Mucosa of descending colon (tissue), 3 donors: ENCODE measurements around the gene MEGF11. TPM values are rescaled to one million over a fixed set of nuclear protein-coding genes. Genes with fewer than 3 reads are reported as not detected.

Source experiments
- ATAC-seq: fragments of 200-7000 bp; cut with Tn5 transposase; one replicate; pipeline ENCODE4 v1.9.1; 2020; ENCODE audit warnings: mild to moderate bottlenecking, moderate library complexity
- DNase-seq, 3 donors: peaks; one replicate each; pipeline ENCODE4 v3.0.0-alpha.2; 2020
- H3K36me3 ChIP-seq: fragments of 200-600 bp; one replicate; pipeline ENCODE4 v1.8.0; 2021; ENCODE audit warnings: low read depth, mild to moderate bottlenecking
- H3K4me1 ChIP-seq: fragments of 200-600 bp; one replicate; pipeline ENCODE4 v1.8.0; 2021; ENCODE audit warnings: low read depth, mild to moderate bottlenecking
- H3K4me3 ChIP-seq: fragments of 200-600 bp; one replicate; pipeline ENCODE4 v1.8.0; 2021; ENCODE audit warnings: mild to moderate bottlenecking
- H3K9me3 ChIP-seq: fragments of 200-600 bp; one replicate; pipeline ENCODE4 v1.8.0; 2021; ENCODE audit warnings: mild to moderate bottlenecking
- CTCF ChIP-seq: fragments of 200-600 bp; IDR thresholded peaks from one replicate; pipeline ENCODE4 v1.8.0; 2022; ENCODE audit warnings: antibody characterized with exemption, mild to moderate bottlenecking
- intact Hi-C, 2 donors: fragments of 100-400 bp; cut with DNase I in 1 of 2; cut with micrococcal nuclease in 1 of 2; formaldehyde crosslinking; loops; one replicate each; pipeline versions ENCODE4 v1.11.0 to v1.11.1; 2022; cut with DNase I, micrococcal nuclease
- total RNA-seq, 3 donors: library from RNA; stranded (reverse); fragmentation: NEBNext Ultra II Directional in 2 of 3; extraction: Animal tissue kit (Norgen Biotek cat#: 25700) in 2 of 3; gene quantifications; one replicate each; pipeline versions ENCODE4 v1.2.1 to v1.2.4, GENCODE V29; 2021 to 2023
- donor health status: DM: no; HTN: no; CAD: no; lungs with moderate emphysema.
- donor health status: DM: no; HTN: no; CAD: no.
- donor health status: DM: no; HTN: yes; CAD: no.

MEGF11 gene
- total RNA-seq, 3 donors from 2014 or later, result 0.12 to 0.29 (median 0.19) TPM

- TF ChIP-seq CTCF, result no peak
- Histone ChIP-seq H3K4me1 (peaks cover 26% of the 10 kb centered on the region), H3K9me3 (no peaks in the 10 kb centered on the region), H3K4me3 (no peak overlapping the region), H3K36me3 (no peaks in the 10 kb centered on the region)
- intact Hi-C loops, result no loop called here
- ATAC-seq (no peak), DNase-seq (no peak)
These were observed 770 bp upstream of the MEGF11 start for GRCh38 chr15:66254089-66254950.

GRCh38 chr15:66252685-66253417, 699 bp downstream of the MEGF11 start:
- TF ChIP-seq CTCF, result no peak

GRCh38 chr15:66251790-66252684, 1.5 kb downstream of the MEGF11 start:
- peak in 2 of 3 donors; percentile 70 to 76 for DNase-seq
- no peaks in the 10 kb centered on the region for H3K9me3 ChIP-seq
- no peak overlapping the region for H3K4me3 ChIP-seq
- peak; percentile 79 for ATAC-seq
- intact Hi-C loops, result no loop called here
- no peaks in the 10 kb centered on the region for H3K36me3 ChIP-seq
- TF ChIP-seq CTCF, result peak; percentile 69
- H3K4me1 ChIP-seq, result peaks cover 26% of the 10 kb centered on the region

More at GRCh38 chr15:66252685-66253417, 699 bp downstream of the MEGF11 start:
- H3K36me3 ChIP-seq, result no peaks in the 10 kb centered on the region
- no peak for DNase-seq
- intact Hi-C loops, result no loop called here
- no peak overlapping the region for H3K4me3 ChIP-seq
- H3K9me3 ChIP-seq, result no peaks in the 10 kb centered on the region
- H3K4me1 ChIP-seq, result peaks cover 26% of the 10 kb centered on the region
- peak; percentile 42 for ATAC-seq

DNA sequence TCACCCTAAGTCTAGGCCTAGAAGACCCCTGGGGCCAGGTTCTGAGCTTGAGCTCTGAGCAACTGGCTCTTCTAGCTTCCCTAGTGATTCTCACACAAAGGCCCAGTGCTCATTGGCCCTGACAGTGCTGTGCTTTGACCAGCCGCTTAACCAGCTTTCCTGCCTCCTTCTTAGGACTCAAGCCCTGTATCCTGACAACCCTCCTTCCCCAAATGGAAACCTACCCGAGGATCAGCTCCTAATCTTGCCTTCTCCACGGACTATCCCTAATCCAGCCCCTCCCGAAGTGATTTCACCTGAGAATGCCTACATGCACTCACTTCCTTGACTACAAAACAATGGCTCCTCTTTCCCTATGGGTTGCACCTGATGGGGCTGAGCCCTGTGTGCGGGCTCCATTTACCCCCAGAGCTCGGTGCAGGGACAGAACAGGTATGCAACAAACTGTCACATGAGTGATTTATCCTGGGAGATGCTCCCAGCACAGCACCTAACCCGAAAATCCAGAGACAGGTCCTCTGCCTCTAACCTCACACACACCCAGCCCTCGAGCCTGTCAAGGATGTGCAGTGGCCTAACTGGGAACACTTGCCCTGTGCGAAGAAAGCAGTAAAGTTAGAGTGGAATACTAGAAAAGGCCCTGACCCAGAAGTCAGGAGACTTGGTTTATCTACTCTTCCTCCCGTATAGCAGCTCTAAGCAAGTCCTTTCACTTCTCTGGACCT, 2.3 kb downstream of the MEGF11 start:
- TF ChIP-seq CTCF, result no peak
- no peaks in the 10 kb centered on the region for H3K36me3 ChIP-seq
- H3K4me3 ChIP-seq, result no peak overlapping the region
- ATAC-seq (no peak), DNase-seq (no peak)
- H3K9me3 ChIP-seq, result no peaks in the 10 kb centered on the region
- intact Hi-C loops, result no loop called here
- H3K4me1 ChIP-seq, result peaks cover 26% of the 10 kb centered on the region
